Measurements from ENCODE around the gene SMR3B. TPM values are rescaled to one million over a fixed set of nuclear protein-coding genes. Genes with fewer than 3 reads are reported as not detected.
A peak's percentile ranks its signal among the peaks of the same experiment; 100 is the strongest.

SMR3B gene
- total and polyA plus RNA-seq, 2 of the 4 experiments (the other 2 are of a cell fraction) = not detected

DNA sequence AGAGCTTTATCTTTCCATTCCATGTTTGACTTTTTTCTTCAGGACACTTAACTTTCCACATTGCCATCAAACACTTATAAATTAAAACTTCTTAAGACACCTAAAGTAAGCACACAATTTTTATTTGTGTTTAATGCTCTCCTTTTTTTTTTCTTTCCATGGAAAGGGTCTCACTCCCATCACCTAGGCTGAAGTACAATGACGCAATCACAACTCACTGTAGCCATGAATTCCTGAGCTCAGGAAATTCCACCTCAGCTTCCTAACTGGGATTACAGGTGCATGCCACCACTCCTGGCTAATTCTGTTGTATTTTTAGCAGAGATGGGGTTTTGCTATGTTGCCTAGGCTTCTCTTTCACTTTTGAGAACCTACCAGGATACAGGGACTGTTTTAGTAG is 15.1 kb upstream of the SMR3B start:
- Histone ChIP-seq H3K56ac (ENCODE audit: extremely low read depth, insufficient read depth, low read length) (no peak overlapping the region), H3K4me2 (ENCODE audit: low read depth, low read length) (no peak overlapping the region), H3K27ac (ENCODE audit: insufficient read depth, low read length) (no peak overlapping the region), H4K8ac (ENCODE audit: low read depth in 2 of 2, low read length in 2 of 2) (no peak overlapping the region), H3K9ac (ENCODE audit: low read depth, low read length) (no peak overlapping the region), H3K79me1 (ENCODE audit: low read depth in 1 of 2, low read length in 2 of 2) (no peaks in the 10 kb centered on the region), H3K27me3 (ENCODE audit: control insufficient read depth, insufficient read depth, low read length) (no peaks in the 10 kb centered on the region), H2BK15ac (ENCODE audit: low read depth, low read length) (no peak overlapping the region), H2AK5ac (ENCODE audit: low read depth, low read length) (no peak overlapping the region), H3K4ac (ENCODE audit: low read depth, low read length) (no peak overlapping the region), H3K9me1 (ENCODE audit: insufficient read depth, low read length) (no peaks in the 10 kb centered on the region), H2AFZ (replicated peaks; ENCODE audit: low read length, poor library complexity) (no peak overlapping the region), H3K4me1 (ENCODE audit: control insufficient read depth, insufficient read depth, low read length) (no peaks in the 10 kb centered on the region), H3K9me3 (ENCODE audit: control insufficient read depth, insufficient read depth, low read length) (no peaks in the 10 kb centered on the region), H3K4me3 (ENCODE audit: insufficient read depth, low read depth, low read length) (no peak overlapping the region), H3K14ac (replicated peaks; ENCODE audit: low read depth, low read length) (no peak overlapping the region), H3K18ac (ENCODE audit: low read depth, low read length) (no peak overlapping the region), H3K23ac (ENCODE audit: low read depth, low read length) (no peak overlapping the region), H2BK5ac (ENCODE audit: low read depth, low read length, poor library complexity, severe bottlenecking) (no peak overlapping the region), H2BK120ac (ENCODE audit: low read depth, low read length) (no peak overlapping the region), H4K20me1 (ENCODE audit: insufficient read depth, low read length) (no peaks in the 10 kb centered on the region), H4K91ac (ENCODE audit: insufficient read depth, low read depth, low read length) (no peak overlapping the region), H3K36me3 (ENCODE audit: control insufficient read depth, insufficient read depth, low read length) (no peaks in the 10 kb centered on the region), H4K5ac (ENCODE audit: low read depth, low read length) (no peak overlapping the region), H2AK9ac (replicated peaks; ENCODE audit: low read depth, low read length, poor library complexity) (no peak overlapping the region), H2BK20ac (ENCODE audit: low read depth, low read length) (no peak overlapping the region)
- dilution Hi-C loops (cut with HindIII; ENCODE audit: low sequenced_read_pairs, unreplicated experiment) (no loop called here), in situ Hi-C loops (cut with MboI; ENCODE audit: low sequenced_read_pairs) (no loop called here), intact Hi-C loops (cut with micrococcal nuclease) (no loop called here)
- POLR2A ChIA-PET (ENCODE audit: unreplicated experiment) = no interaction called here
- TF ChIP-seq RFX5 (IDR thresholded peaks at IDR 0.05; ENCODE audit: low read depth, low read length) (no peak), BHLHE40 (IDR thresholded peaks at IDR 0.05; ENCODE audit: low read depth, low read length) (no peak), CEBPB (IDR thresholded peaks at IDR 0.05; ENCODE audit: low read depth, low read length) (peak; percentile 37)
- ATAC-seq (ENCODE audit: low read depth) (no peak), DNase-seq (no peak)
- CTCF ChIA-PET = no interaction called here
- WGBS, 2 experiments (ENCODE audit: extremely low coverage in 2 of 2, insufficient read length in 1 of 2) = no CpG with 5 or more reads among the region's 1 CpG
- BruUV-seq (replicated peaks) = no TSS peak
